NT2/D1 (cell line): Measurements from ENCODE around the gene ASB9.

Experiments used
- SUZ12 ChIP-seq: IDR thresholded peaks from 2 replicates; pipeline ENCODE4 v1.6.1; 2011; ENCODE audit not compliant: insufficient read length, insufficient read depth; ENCODE audit errors: extremely low read depth
- YY1 ChIP-seq: IDR thresholded peaks from 2 replicates; pipeline ENCODE4 v1.6.1; 2011; ENCODE audit not compliant: insufficient read length, insufficient read depth
- ZNF274 ChIP-seq: IDR thresholded peaks from 2 replicates; pipeline ENCODE4 v1.6.1; 2011; ENCODE audit warnings: mild to moderate bottlenecking, low read depth, low read length

DNA sequence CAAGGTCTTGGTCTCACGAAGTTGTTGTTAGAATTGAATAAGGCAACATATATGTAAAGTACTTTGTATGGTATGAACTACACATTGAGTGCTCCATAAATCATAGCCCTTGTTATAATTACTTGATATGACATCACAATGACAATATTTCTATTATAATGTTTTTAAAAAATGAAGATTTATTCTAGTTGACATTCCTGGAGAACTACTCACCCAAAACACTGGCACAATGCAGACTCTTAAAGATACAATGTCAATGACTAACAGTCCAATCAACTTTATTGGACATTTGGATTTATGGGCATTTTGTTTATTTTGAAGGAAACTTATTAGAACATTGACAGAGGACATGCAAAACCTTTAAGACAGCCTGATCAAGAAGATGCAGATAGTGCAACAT lies 55.3 kb downstream of the ASB9 start:
- no peak for TF ChIP-seq YY1
- TF ChIP-seq ZNF274: no peak
- TF ChIP-seq SUZ12: no peak
